K562 (cell line): ENCODE data around the gene RHOC. TPM values are rescaled to one million over a fixed set of nuclear protein-coding genes. Genes with fewer than 3 reads are reported as not detected.

Source experiments
- ATF1 ChIP-seq, 2 experiments: fragments of 450-650 bp in 1 of 2; IDR thresholded peaks; 2 replicates each; pipeline ENCODE4 v1.6.1; 2016; ENCODE audit warnings: missing compliant biosample characterization in 1 of 2, missing genetic modification characterization in 1 of 2
- CEBPG ChIP-seq, 3 experiments: fragments of 200-800 bp in 1 of 3; sonication (Bioruptor generic) in 1 of 3; sonication (generic) in 1 of 3; formaldehyde crosslinking in 1 of 3; IDR thresholded peaks in 2 of 3; conservative IDR thresholded peaks in 1 of 3; 2 replicates each; pipeline versions ENCODE4 v1.6.1 to v1.8.0; 2016 to 2022; ENCODE audit warnings: missing compliant biosample characterization in 2 of 3, missing genetic modification characterization in 2 of 3, mild to moderate bottlenecking in 1 of 3, missing genetic modification reagents in 1 of 3
- COPS2 ChIP-seq: fragments of 450-650 bp; conservative IDR thresholded peaks from 2 replicates; pipeline ENCODE4 v1.6.1; 2016; ENCODE audit warnings: mild to moderate bottlenecking, moderate library complexity
- CREBBP ChIP-seq: IDR thresholded peaks from one replicate; pipeline ENCODE4 v1.6.1; 2012; ENCODE audit warnings: low read depth, mild to moderate bottlenecking, control low read depth, inconsistent platforms, low read length
- DMBX1 ChIP-seq: fragments of 250-450 bp; sonication (Bioruptor Pico); IDR thresholded peaks from 2 replicates; pipeline ENCODE4 v1.8.0; 2022; ENCODE audit warnings: inconsistent platforms, mild to moderate bottlenecking, moderate library complexity, borderline replicate concordance
- HDAC1 ChIP-seq, 2 experiments: fragments of 450-650 bp; IDR thresholded peaks; 2 replicates each; pipeline ENCODE4 v1.6.1; 2016 to 2017; ENCODE audit warnings: inconsistent platforms in 1 of 2, mild to moderate bottlenecking in 1 of 2, moderate library complexity in 1 of 2
- JUNB ChIP-seq: fragments of 450-650 bp; formaldehyde crosslinking; conservative IDR thresholded peaks from 2 replicates; pipeline ENCODE4 v1.4.0; 2020; ENCODE audit warnings: mild to moderate bottlenecking
- KLF13 ChIP-seq: fragments of 450-650 bp; IDR thresholded peaks from 2 replicates; pipeline ENCODE4 v1.6.1; 2016; ENCODE audit warnings: missing genetic modification characterization, low read depth, mild to moderate bottlenecking, missing compliant biosample characterization, moderate library complexity, borderline replicate concordance
- NELFE ChIP-seq: IDR thresholded peaks from 2 replicates; pipeline ENCODE4 v1.6.1; 2011; ENCODE audit warnings: mild to moderate bottlenecking; ENCODE audit not compliant: insufficient read depth, insufficient read length
- NFE2L1 ChIP-seq: fragments of 450-650 bp; IDR thresholded peaks from 2 replicates; pipeline ENCODE4 v1.6.1; 2016; ENCODE audit warnings: missing genetic modification characterization, low read depth, mild to moderate bottlenecking, missing compliant biosample characterization, moderate library complexity, borderline replicate concordance
- SAP30 ChIP-seq: fragments of 200-600 bp; sonication (generic); IDR thresholded peaks from 2 replicates; pipeline ENCODE4 v1.6.1; 2012; ENCODE audit warnings: borderline replicate concordance, low read depth, mild to moderate bottlenecking, moderate library complexity, low read length, control low read depth, inconsistent platforms; ENCODE audit not compliant: insufficient read depth, poor library complexity, severe bottlenecking
- SMARCC2 ChIP-seq: fragments of 450-650 bp; IDR thresholded peaks from 2 replicates; pipeline ENCODE4 v1.6.1; 2017; ENCODE audit warnings: antibody characterized with exemption, moderate library complexity, mild to moderate bottlenecking, low read depth
- SNRNP70 ChIP-seq: fragments of 200-400 bp; formaldehyde crosslinking; optimal IDR thresholded peaks from 2 replicates; pipeline ENCODE3; 2017; ENCODE audit warnings: low read depth, low read length
- SRF ChIP-seq, 2 experiments: fragments of 250-450, 450-650 bp in 1 of 2; sonication (Bioruptor Pico) in 1 of 2; sonication (generic) in 1 of 2; formaldehyde crosslinking; IDR thresholded peaks; 2 replicates each; pipeline versions ENCODE4 v1.5.0 to v1.5.1; 2020 to 2022; ENCODE audit warnings: mild to moderate bottlenecking in 1 of 2, missing genetic modification reagents in 1 of 2
- SRSF3 ChIP-seq: fragments of 200-400 bp; formaldehyde crosslinking; IDR thresholded peaks from 2 replicates; pipeline ENCODE4 v1.6.1; 2016; ENCODE audit warnings: mild to moderate bottlenecking, low read length, moderate library complexity; ENCODE audit not compliant: insufficient read depth
- TCF3 ChIP-seq: sonication (generic); formaldehyde crosslinking; IDR thresholded peaks from 2 replicates; pipeline ENCODE4 v1.4.0; 2020; ENCODE audit warnings: mild to moderate bottlenecking, missing genetic modification reagents
- TCF7 ChIP-seq: sonication (generic); IDR thresholded peaks from 2 replicates; pipeline ENCODE4 v1.6.1; 2016; ENCODE audit warnings: antibody characterized with exemption, borderline replicate concordance
- ZNF239 ChIP-seq: fragments of 250-450 bp; sonication (Bioruptor Pico); IDR thresholded peaks from 2 replicates; pipeline ENCODE4 v1.4.0; 2020; ENCODE audit warnings: mild to moderate bottlenecking
- ZNF696 ChIP-seq: fragments of 250-450 bp; sonication (Bioruptor Pico); conservative IDR thresholded peaks from 2 replicates; pipeline ENCODE4 v1.4.0; 2020; ENCODE audit warnings: mild to moderate bottlenecking, moderate library complexity
- ZSCAN32 ChIP-seq: fragments of 450-650 bp; formaldehyde crosslinking; IDR thresholded peaks from 2 replicates; pipeline ENCODE4 v1.4.0; 2020; ENCODE audit warnings: mild to moderate bottlenecking, moderate library complexity
- polyA plus RNA-seq, 8 experiments: library from polyadenylated mRNA; depleted of rRNA in 4 of 8; stranded (reverse) in 5 of 8; unstranded in 3 of 8; fragments of >200 nt; fragmentation: Nextera tagmentation in 2 of 8; fragmentation: Illumina TruSeq in 1 of 8; extraction: Ambion mirVana in 2 of 8; extraction: Trizol in 1 of 8; gene quantifications; 2 replicates each; pipeline versions ENCODE4 v1.2.1 to v1.2.3, GENCODE V29; 2011 to 2014; ENCODE audit warnings: inconsistent platforms in 1 of 8, missing spikeins in 1 of 8
- total RNA-seq, 7 experiments: library from RNA; depleted of rRNA in 6 of 7; stranded (reverse); fragments of >200 nt in 6 of 7; fragmentation: Illumina TruSeq in 2 of 7; extraction: Trizol in 2 of 7; gene quantifications; 2 replicates each; pipeline versions ENCODE4 v1.2.1 to v1.2.3, GENCODE V29; 2011 to 2021; ENCODE audit warnings: low replicate concordance in 1 of 7
- TF ChIP-seq, protein P1 (sequence below): fragments of 450-650 bp; IDR thresholded peaks from 2 replicates; pipeline ENCODE4 v1.6.1; 2017; ENCODE audit warnings: mild to moderate bottlenecking, moderate library complexity
- TF ChIP-seq, protein P2 (sequence below): fragments of 450-650 bp; formaldehyde crosslinking; IDR thresholded peaks from 2 replicates; pipeline ENCODE4 v1.4.0; 2020; ENCODE audit warnings: mild to moderate bottlenecking, mixed read lengths
- TF ChIP-seq, protein P3 (sequence below): fragments of 250-450 bp; sonication (Bioruptor Pico); IDR thresholded peaks from 2 replicates; pipeline ENCODE4 v1.8.0; 2021; ENCODE audit warnings: borderline replicate concordance, mild to moderate bottlenecking, moderate library complexity; ENCODE audit not compliant: poor library complexity, severe bottlenecking

Gene RHOC
- total and polyA plus RNA-seq, 9 of the 15 experiments (the other 6 are each of a cell fraction or from before 2014, with no cell fraction given), result 35.2 to 364 (median 204) TPM

DNA sequence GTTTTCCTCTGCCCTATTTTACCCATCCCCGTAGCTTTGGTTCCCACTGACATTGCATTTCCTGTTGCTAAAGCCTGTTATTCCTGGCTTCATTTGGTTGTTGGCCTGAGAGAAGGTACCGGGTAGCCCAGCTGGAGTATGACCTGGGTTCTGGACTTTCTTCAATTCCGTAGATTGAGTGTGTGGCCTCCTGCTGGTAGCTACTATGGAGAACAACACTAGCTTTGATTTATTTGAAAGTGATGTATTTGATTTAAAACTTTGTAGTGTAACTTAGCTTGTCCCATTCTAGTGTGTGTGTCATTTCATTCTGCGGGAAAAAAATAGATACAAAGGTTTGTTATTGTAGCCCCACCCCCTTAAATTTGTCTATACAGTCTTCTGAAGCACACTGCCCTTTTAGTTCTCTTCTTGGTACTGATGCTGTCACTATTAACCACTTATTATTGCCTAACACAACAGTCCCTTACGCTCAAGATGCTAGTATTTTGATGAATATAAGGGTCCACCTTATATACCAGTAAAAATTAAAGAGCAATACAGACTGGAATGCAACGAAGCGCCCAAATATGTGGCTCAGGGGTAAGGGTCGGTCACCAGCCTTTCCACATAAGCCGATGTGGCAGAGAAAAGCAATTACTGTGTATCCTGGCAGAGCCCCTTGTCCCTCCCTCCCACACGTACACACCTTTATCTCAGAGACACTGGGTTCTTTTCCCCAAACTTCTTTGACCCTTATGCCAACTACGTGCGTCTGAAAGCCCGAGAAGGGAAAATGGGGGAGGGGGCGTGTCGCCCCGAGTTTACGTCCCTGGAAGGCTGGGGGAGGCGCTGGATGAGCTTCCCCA lies 33.1 kb downstream of the RHOC start (continued):
- peak in 1 of 2 experiments; percentile 78; a peak in 2 of 4 replicates for TF ChIP-seq HDAC1 (IDR thresholded peaks at IDR 0.05)
- TF ChIP-seq CEBPG (CRISPR knock-in tag; IDR thresholded peaks at IDR 0.05), result no peak
- peak in 1 of 2 experiments; percentile 56; a peak in 1 of 4 replicates for TF ChIP-seq CEBPG (tag; conservative IDR thresholded peaks at IDR 0.05 in 1 of 2, IDR thresholded peaks at IDR 0.05 in 1 of 2)
- TF ChIP-seq NELFE, result no peak
- TF ChIP-seq SAP30, result no peak
- no peak for TF ChIP-seq NFE2L1 (tag)
- no peak for TF ChIP-seq COPS2
- TF ChIP-seq, protein P1, sequence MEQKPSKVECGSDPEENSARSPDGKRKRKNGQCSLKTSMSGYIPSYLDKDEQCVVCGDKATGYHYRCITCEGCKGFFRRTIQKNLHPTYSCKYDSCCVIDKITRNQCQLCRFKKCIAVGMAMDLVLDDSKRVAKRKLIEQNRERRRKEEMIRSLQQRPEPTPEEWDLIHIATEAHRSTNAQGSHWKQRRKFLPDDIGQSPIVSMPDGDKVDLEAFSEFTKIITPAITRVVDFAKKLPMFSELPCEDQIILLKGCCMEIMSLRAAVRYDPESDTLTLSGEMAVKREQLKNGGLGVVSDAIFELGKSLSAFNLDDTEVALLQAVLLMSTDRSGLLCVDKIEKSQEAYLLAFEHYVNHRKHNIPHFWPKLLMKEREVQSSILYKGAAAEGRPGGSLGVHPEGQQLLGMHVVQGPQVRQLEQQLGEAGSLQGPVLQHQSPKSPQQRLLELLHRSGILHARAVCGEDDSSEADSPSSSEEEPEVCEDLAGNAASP, result no peak
- peak; percentile 48 for TF ChIP-seq SNRNP70
- no peak for TF ChIP-seq CREBBP
- TF ChIP-seq TCF3, result peak; percentile 12; the same call in 1 of the 2 replicates
- peak; percentile 77; the same call in 1 of the 2 replicates for TF ChIP-seq KLF13 (tag)
- no peak for TF ChIP-seq SRSF3
- TF ChIP-seq, protein P2, sequence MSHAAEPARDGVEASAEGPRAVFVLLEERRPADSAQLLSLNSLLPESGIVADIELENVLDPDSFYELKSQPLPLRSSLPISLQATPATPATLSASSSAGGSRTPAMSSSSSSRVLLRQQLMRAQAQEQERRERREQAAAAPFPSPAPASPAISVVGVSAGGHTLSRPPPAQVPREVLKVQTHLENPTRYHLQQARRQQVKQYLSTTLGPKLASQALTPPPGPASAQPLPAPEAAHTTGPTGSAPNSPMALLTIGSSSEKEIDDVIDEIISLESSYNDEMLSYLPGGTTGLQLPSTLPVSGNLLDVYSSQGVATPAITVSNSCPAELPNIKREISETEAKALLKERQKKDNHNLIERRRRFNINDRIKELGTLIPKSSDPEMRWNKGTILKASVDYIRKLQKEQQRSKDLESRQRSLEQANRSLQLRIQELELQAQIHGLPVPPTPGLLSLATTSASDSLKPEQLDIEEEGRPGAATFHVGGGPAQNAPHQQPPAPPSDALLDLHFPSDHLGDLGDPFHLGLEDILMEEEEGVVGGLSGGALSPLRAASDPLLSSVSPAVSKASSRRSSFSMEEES (CRISPR knock-in tag), result no peak
- no peak for TF ChIP-seq SRF (CRISPR knock-in tag; IDR thresholded peaks at IDR 0.05)
- TF ChIP-seq ZSCAN32, result no peak
- no peak for TF ChIP-seq ATF1 (CRISPR knock-in tag; IDR thresholded peaks at IDR 0.05)
- TF ChIP-seq ATF1 (tag; IDR thresholded peaks at IDR 0.05), result peak; percentile 39; the same call in 1 of the 2 replicates
- TF ChIP-seq ZNF696, result no peak
- no peak for TF ChIP-seq DMBX1 (CRISPR knock-in tag)
- no peak for TF ChIP-seq ZNF239 (CRISPR knock-in tag)
- TF ChIP-seq TCF7, result 0 out of 2 replicates have a peak, but pooled peaks have one; percentile 27
- TF ChIP-seq, protein P3, sequence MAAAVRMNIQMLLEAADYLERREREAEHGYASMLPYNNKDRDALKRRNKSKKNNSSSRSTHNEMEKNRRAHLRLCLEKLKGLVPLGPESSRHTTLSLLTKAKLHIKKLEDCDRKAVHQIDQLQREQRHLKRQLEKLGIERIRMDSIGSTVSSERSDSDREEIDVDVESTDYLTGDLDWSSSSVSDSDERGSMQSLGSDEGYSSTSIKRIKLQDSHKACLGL (CRISPR knock-in tag), result no peak
- TF ChIP-seq JUNB (CRISPR knock-in tag), result no peak
- no peak for TF ChIP-seq SMARCC2
